Measurements from ENCODE around the gene GUCA2A. TPM values are rescaled to one million over a fixed set of nuclear protein-coding genes. Genes with fewer than 3 reads are reported as not detected.

Gene GUCA2A
- polyA plus RNA-seq, 1 donor, result 68.7 TPM

DNA sequence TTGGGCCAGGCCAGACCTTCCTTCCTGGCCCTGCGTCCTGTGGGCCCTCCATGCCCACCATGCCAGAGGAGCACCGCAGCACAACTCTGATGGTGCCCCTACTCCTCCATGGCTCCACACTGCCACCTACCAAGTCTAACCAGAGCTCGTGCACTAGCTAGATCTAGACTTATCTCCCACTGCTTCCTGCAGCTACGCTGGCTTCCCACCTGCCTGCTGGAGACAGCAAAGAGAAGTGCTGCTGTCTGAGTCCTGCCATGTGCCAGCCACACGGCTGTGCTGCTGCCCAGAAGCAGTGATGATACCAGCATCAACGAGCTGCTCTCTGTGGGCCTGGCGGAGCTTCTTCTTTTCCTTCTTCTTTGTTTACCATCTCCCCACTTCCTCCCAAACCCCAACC is 6.9 kb downstream of the GUCA2A start:
- Histone ChIP-seq H3K4me1 (ENCODE audit: control insufficient read depth, insufficient read depth, low read length) (peaks cover 24% of the 10 kb centered on the region), H3K9me3 (ENCODE audit: control insufficient read depth, low read depth, low read length) (no peaks in the 10 kb centered on the region), H3K27ac (ENCODE audit: low read length) (no peak overlapping the region), H3K4me3 (ENCODE audit: low read length) (no peak overlapping the region), H3K36me3 (ENCODE audit: control insufficient read depth, insufficient read depth, low read length) (no peaks in the 10 kb centered on the region), H3K27me3 (ENCODE audit: control insufficient read depth, insufficient read depth, low read length) (no peaks in the 10 kb centered on the region)
- DNase-seq, result no peak
- 60% methylated on average over 2 of the region's 7 CpGs for WGBS (ENCODE audit: insufficient coverage, low lambda C conversion rate)

- DNase-seq, result no peak
- H3K36me3 ChIP-seq (ENCODE audit: control insufficient read depth, insufficient read depth, low read length), result no peaks in the 10 kb centered on the region
- no peak overlapping the region for H3K4me3 ChIP-seq (ENCODE audit: low read length)
- H3K27me3 ChIP-seq (ENCODE audit: control insufficient read depth, insufficient read depth, low read length), result no peaks in the 10 kb centered on the region
- H3K4me1 ChIP-seq (ENCODE audit: control insufficient read depth, insufficient read depth, low read length), result peaks cover 25% of the 10 kb centered on the region
- no CpG with 5 or more reads among the region's 12 CpGs for WGBS (ENCODE audit: insufficient coverage, low lambda C conversion rate)
- no peaks in the 10 kb centered on the region for H3K9me3 ChIP-seq (ENCODE audit: control insufficient read depth, low read depth, low read length)
- H3K27ac ChIP-seq (ENCODE audit: low read length), result no peak overlapping the region
These were observed 9.2 kb downstream of the GUCA2A start for GRCh38 chr1:42155362-42155761.

DNA sequence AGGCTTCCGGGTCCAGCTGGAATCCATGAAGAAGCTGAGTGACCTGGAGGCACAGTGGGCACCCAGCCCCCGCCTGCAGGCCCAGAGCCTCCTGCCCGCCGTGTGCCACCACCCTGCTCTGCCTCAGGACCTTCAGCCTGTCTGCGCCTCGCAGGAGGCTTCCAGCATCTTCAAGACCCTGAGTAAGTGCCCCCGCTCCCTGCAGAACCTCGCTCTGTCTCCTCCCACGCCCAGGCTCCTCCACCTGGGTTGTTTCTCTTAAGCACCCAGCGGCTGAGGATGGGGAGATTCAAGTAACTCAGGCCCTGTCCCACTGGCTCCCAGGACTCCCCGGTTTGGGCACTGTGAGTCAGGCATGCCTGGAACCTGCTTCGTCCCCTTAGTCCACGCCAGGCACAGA is 9.9 kb downstream of the GUCA2A start:
- DNase-seq, result no peak
- WGBS (ENCODE audit: insufficient coverage, low lambda C conversion rate), result no CpG with 5 or more reads among the region's 13 CpGs
- Histone ChIP-seq H3K4me1 (ENCODE audit: control insufficient read depth, insufficient read depth, low read length) (peaks cover 25% of the 10 kb centered on the region), H3K4me3 (ENCODE audit: low read length) (no peak overlapping the region), H3K27me3 (ENCODE audit: control insufficient read depth, insufficient read depth, low read length) (no peaks in the 10 kb centered on the region), H3K9me3 (ENCODE audit: control insufficient read depth, low read depth, low read length) (no peaks in the 10 kb centered on the region), H3K36me3 (ENCODE audit: control insufficient read depth, insufficient read depth, low read length) (no peaks in the 10 kb centered on the region), H3K27ac (ENCODE audit: low read length) (no peak overlapping the region)

GRCh38 chr1:42153624-42154023 is 10.9 kb downstream of the GUCA2A start:
- peaks cover 25% of the 10 kb centered on the region for H3K4me1 ChIP-seq (ENCODE audit: control insufficient read depth, insufficient read depth, low read length)
- H3K4me3 ChIP-seq (ENCODE audit: low read length), result no peak overlapping the region
- WGBS (ENCODE audit: insufficient coverage, low lambda C conversion rate), result no CpG with 5 or more reads among the region's 6 CpGs
- no peaks in the 10 kb centered on the region for H3K36me3 ChIP-seq (ENCODE audit: control insufficient read depth, insufficient read depth, low read length)
- DNase-seq, result no peak
- H3K9me3 ChIP-seq (ENCODE audit: control insufficient read depth, low read depth, low read length), result no peaks in the 10 kb centered on the region
- no peaks in the 10 kb centered on the region for H3K27me3 ChIP-seq (ENCODE audit: control insufficient read depth, insufficient read depth, low read length)
- H3K27ac ChIP-seq (ENCODE audit: low read length), result no peak overlapping the region

DNA sequence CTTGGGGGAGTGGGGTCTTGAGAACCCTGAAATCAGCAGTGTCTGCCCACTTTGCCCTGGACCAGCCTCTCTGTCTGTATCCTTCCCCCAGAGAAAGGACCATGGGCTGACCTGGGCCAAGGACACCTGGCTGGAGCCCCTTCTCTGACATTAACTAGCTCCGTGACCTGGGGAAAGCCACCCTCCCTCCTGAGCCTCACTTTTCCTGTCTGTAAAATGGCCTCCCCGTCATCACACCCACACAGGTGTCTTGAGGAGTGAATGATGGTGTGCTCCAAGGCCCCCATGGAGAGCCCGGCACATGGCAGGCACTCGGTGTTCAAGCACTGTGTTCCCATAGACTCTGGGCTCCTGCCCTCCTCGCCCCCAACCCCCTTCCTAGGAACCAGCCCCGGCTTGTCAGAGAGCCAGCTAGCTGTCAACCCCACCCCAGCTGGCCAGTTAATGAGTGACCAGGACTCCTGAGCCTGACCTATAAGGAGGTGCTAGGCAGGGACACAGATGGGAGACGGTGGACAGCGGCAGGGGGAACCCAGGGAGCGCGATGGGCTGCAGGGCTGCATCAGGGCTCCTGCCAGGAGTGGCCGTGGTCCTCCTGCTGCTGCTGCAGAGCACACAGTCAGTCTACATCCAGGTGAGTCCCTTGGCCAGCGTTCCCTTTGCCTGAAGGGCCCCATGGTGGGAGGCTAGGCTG is 11.5 kb downstream of the GUCA2A start, which contains the start of gene GUCA2B:
Gene GUCA2B (plus strand): TSS at position 504 of the 694 bp plus-strand sequence. CDS start 41 bp downstream, at position 545.
- no CpG with 5 or more reads among the region's 12 CpGs for WGBS (ENCODE audit: insufficient coverage, low lambda C conversion rate)
- Histone ChIP-seq H3K9me3 (ENCODE audit: control insufficient read depth, low read depth, low read length) (no peaks in the 10 kb centered on the region), H3K4me1 (ENCODE audit: control insufficient read depth, insufficient read depth, low read length) (peaks cover 25% of the 10 kb centered on the region), H3K27me3 (ENCODE audit: control insufficient read depth, insufficient read depth, low read length) (no peaks in the 10 kb centered on the region), H3K27ac (ENCODE audit: low read length) (no peak within 1 kb of the TSS), H3K36me3 (ENCODE audit: control insufficient read depth, insufficient read depth, low read length) (no peaks in the 10 kb centered on the region), H3K4me3 (ENCODE audit: low read length) (no peak within 1 kb of the TSS)
- no peak for DNase-seq

DNA sequence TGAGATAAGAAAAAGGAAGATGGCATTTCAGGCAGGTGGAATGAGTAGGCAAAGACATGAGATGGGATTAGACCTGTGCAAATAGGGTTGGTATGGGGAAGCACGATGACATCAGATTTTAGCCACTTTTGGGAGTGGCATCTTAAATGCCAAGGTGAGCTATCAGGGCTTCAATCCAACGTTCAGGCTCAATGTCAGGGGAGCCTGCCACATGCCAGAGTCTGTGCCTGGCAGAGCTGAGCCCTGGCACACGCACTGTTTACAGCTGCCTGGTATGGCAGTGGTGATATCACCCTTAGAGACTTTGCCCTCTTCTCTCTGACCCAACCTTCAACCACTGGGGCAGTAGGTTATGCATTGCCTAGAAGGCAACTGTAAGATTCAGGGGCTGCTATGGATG is 12.4 kb downstream of the GUCA2A start:
- Histone ChIP-seq H3K4me1 (ENCODE audit: control insufficient read depth, insufficient read depth, low read length) (peaks cover 25% of the 10 kb centered on the region), H3K36me3 (ENCODE audit: control insufficient read depth, insufficient read depth, low read length) (no peaks in the 10 kb centered on the region), H3K27ac (ENCODE audit: low read length) (no peak overlapping the region), H3K27me3 (ENCODE audit: control insufficient read depth, insufficient read depth, low read length) (no peaks in the 10 kb centered on the region), H3K9me3 (ENCODE audit: control insufficient read depth, low read depth, low read length) (no peaks in the 10 kb centered on the region), H3K4me3 (ENCODE audit: low read length) (no peak overlapping the region)
- no CpG with 5 or more reads among the region's 3 CpGs for WGBS (ENCODE audit: insufficient coverage, low lambda C conversion rate)
- DNase-seq, result peak in 1 of 2 donors; percentile 34

GRCh38 chr1:42150651-42151050 is 13.9 kb downstream of the GUCA2A start:
- Histone ChIP-seq H3K4me3 (ENCODE audit: low read length) (no peak overlapping the region), H3K4me1 (ENCODE audit: control insufficient read depth, insufficient read depth, low read length) (peaks cover 25% of the 10 kb centered on the region), H3K9me3 (ENCODE audit: control insufficient read depth, low read depth, low read length) (no peaks in the 10 kb centered on the region), H3K27me3 (ENCODE audit: control insufficient read depth, insufficient read depth, low read length) (peaks cover 11% of the 10 kb centered on the region), H3K36me3 (ENCODE audit: control insufficient read depth, insufficient read depth, low read length) (no peaks in the 10 kb centered on the region), H3K27ac (ENCODE audit: low read length) (no peak overlapping the region)
- no peak for DNase-seq
- WGBS (ENCODE audit: insufficient coverage, low lambda C conversion rate), result no CpG with 5 or more reads among the region's 5 CpGs

GRCh38 chr1:42148166-42148565 is 16.4 kb downstream of the GUCA2A start:
- H3K4me1 ChIP-seq (ENCODE audit: control insufficient read depth, insufficient read depth, low read length), result peaks cover 18% of the 10 kb centered on the region
- no peaks in the 10 kb centered on the region for H3K36me3 ChIP-seq (ENCODE audit: control insufficient read depth, insufficient read depth, low read length)
- H3K4me3 ChIP-seq (ENCODE audit: low read length), result no peak overlapping the region
- no peak for DNase-seq
- no peaks in the 10 kb centered on the region for H3K9me3 ChIP-seq (ENCODE audit: control insufficient read depth, low read depth, low read length)
- H3K27me3 ChIP-seq (ENCODE audit: control insufficient read depth, insufficient read depth, low read length), result peaks cover 36% of the 10 kb centered on the region
- H3K27ac ChIP-seq (ENCODE audit: low read length), result no peak overlapping the region
- no CpG with 5 or more reads among the region's 1 CpG for WGBS (ENCODE audit: insufficient coverage, low lambda C conversion rate)

DNA sequence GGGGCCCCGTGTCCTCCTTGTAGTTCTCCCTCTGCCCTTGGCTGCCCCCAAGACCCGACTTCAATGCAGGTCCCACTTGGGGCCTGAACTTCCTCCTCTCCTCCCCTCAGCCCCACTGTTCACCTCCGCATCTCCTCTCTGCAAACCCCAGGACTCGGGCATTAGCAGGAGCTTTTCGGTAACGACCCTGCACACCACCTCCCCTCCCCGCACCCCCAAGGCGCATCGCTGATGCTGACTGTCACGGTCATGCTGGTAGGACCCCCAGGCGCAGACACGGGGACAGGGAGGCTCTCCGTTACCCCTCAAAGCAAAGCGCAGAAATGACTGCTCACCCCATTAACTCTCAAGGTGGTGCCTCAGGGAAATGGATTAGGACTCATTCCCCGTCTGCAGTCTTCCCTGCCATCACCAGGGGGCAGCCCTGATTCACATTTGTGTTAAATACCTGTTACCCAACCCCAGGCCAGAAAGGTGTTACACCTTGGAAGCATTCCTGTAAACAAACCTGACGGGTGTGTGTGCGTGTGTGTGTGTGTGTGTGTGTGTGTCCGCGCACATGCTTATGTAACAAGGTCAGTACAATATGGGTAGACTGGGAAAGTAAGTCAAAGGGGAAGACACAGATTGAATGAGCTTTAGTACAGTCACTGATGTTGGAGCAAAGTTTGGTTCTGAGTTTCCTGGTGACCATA is 17.8 kb downstream of the GUCA2A start:
- no peaks in the 10 kb centered on the region for H3K36me3 ChIP-seq (ENCODE audit: control insufficient read depth, insufficient read depth, low read length)
- no peaks in the 10 kb centered on the region for H3K9me3 ChIP-seq (ENCODE audit: control insufficient read depth, low read depth, low read length)
- no CpG with 5 or more reads among the region's 19 CpGs for WGBS (ENCODE audit: insufficient coverage, low lambda C conversion rate)
- peaks cover 48% of the 10 kb centered on the region for H3K27me3 ChIP-seq (ENCODE audit: control insufficient read depth, insufficient read depth, low read length)
- peak; percentile 82 to 88 for DNase-seq
- H3K4me1 ChIP-seq (ENCODE audit: control insufficient read depth, insufficient read depth, low read length), result peaks cover 5% of the 10 kb centered on the region
- H3K4me3 ChIP-seq (ENCODE audit: low read length), result no peak overlapping the region
- H3K27ac ChIP-seq (ENCODE audit: low read length), result no peak overlapping the region

GRCh38 chr1:42145764-42146625 is 18.6 kb downstream of the GUCA2A start:
- Histone ChIP-seq H3K27me3 (ENCODE audit: control insufficient read depth, insufficient read depth, low read length) (peaks cover 49% of the 10 kb centered on the region), H3K9me3 (ENCODE audit: control insufficient read depth, low read depth, low read length) (no peaks in the 10 kb centered on the region), H3K4me3 (ENCODE audit: low read length) (no peak overlapping the region), H3K27ac (ENCODE audit: low read length) (no peak overlapping the region), H3K36me3 (ENCODE audit: control insufficient read depth, insufficient read depth, low read length) (no peaks in the 10 kb centered on the region), H3K4me1 (ENCODE audit: control insufficient read depth, insufficient read depth, low read length) (peaks cover 4% of the 10 kb centered on the region)
- DNase-seq, result no peak
- WGBS (ENCODE audit: insufficient coverage, low lambda C conversion rate), result no CpG with 5 or more reads among the region's 41 CpGs

Measured in large intestine (tissue), 3 donors.